SH-SY5Y (cell line): ENCODE measurements around the gene MTCL1.

Experiments
- GATA2 ChIP-seq: IDR thresholded peaks from 2 replicates; pipeline ENCODE4 v1.6.1; 2011; ENCODE audit warnings: mild to moderate bottlenecking, low read depth, low read length
- GATA3 ChIP-seq: IDR thresholded peaks from 2 replicates; pipeline ENCODE4 v1.6.1; 2011; ENCODE audit warnings: low read depth, mild to moderate bottlenecking, low read length, moderate library complexity

Gene MTCL1

GRCh38 chr18:8788503-8789429 lies 83.4 kb downstream of the MTCL1 start:
- no peak for TF ChIP-seq GATA3

GRCh38 chr18:8791171-8791651 lies 85.9 kb downstream of the MTCL1 start:
- TF ChIP-seq GATA2 (peak; percentile 81), GATA3 (peak; percentile 86)

GRCh38 chr18:8792688-8793316 lies 87.4 kb downstream of the MTCL1 start:
- TF ChIP-seq GATA2 (no peak), GATA3 (no peak)

GRCh38 chr18:8793445-8794155 lies 88.2 kb downstream of the MTCL1 start:
- 0 out of 2 replicates have a peak, but pooled peaks have one; percentile 29 for TF ChIP-seq GATA3
- peak; percentile 75 for TF ChIP-seq GATA2

GRCh38 chr18:8794156-8794933 lies 89.0 kb downstream of the MTCL1 start:
- TF ChIP-seq GATA2 (peak; percentile 54; the same call in 1 of the 2 replicates), GATA3 (peak; percentile 44; the same call in 1 of the 2 replicates)

GRCh38 chr18:8794934-8795280 lies 89.6 kb downstream of the MTCL1 start:
- no peak for TF ChIP-seq GATA2
- TF ChIP-seq GATA3 = no peak

GRCh38 chr18:8795586-8796325 lies 90.4 kb downstream of the MTCL1 start:
- no peak for TF ChIP-seq GATA2

GRCh38 chr18:8797206-8797605 lies 91.8 kb downstream of the MTCL1 start:
- TF ChIP-seq GATA2 (no peak), GATA3 (no peak)

GRCh38 chr18:8799001-8799400 lies 93.6 kb downstream of the MTCL1 start:
- TF ChIP-seq GATA2 (peak; percentile 17; the same call in 1 of the 2 replicates), GATA3 (no peak)

- TF ChIP-seq GATA3 = no peak
- no peak for TF ChIP-seq GATA2
Measured at GRCh38 chr18:8799596-8800441, 94.5 kb downstream of the MTCL1 start.

- TF ChIP-seq GATA2 = no peak
- TF ChIP-seq GATA3 = no peak
Measured at GRCh38 chr18:8800445-8800844, 95.1 kb downstream of the MTCL1 start.

GRCh38 chr18:8800876-8801262 lies 95.5 kb downstream of the MTCL1 start:
- no peak for TF ChIP-seq GATA2
- TF ChIP-seq GATA3 = no peak
